ENCODE data around the gene FLNB. TPM values are rescaled to one million over a fixed set of nuclear protein-coding genes. Genes with fewer than 3 reads are reported as not detected.

FLNB gene
- total and polyA plus RNA-seq, 9 of the 15 experiments (the other 6 are each of a cell fraction or from before 2014, with no cell fraction given): 9.4 to 48.1 (median 25.6) TPM

DNA sequence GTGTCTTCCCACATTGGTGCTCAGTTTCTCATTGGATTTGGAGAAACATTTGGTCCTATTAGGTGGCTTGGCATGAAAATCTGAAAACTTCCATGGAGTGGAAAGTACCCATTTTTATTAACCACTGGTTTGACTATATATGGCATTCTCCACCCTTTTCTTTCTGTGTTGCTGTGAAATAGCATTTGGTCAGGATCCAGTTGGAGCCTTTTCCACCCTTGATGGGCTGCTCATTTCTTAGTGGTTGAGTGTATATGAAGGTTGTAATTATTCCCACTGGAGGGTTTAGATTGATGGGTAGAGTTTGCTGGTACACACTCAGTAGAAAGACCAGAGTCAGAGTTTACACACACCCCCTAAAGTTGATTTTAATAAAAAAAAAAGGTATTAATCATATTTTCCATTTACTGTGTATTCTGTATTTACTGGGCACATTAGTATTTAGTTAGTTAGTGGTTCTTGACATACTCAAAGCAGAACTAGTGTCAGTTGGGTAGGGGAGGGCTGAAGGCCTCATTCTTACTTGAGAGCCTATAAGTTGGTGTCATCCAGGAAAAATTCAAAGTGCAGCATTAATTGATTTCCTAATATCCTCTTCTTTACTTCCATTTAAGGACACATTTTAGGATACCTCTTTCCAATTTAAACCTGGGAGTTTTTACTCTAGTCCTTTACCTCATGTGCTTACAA, 69.5 kb downstream of the FLNB start (continued):
- no peak for TF ChIP-seq RBFOX2 (IDR thresholded peaks at IDR 0.05; ENCODE audit: low read depth, low read length)
- no peak for TF ChIP-seq C11orf30 (IDR thresholded peaks at IDR 0.05; ENCODE audit: low read depth)
- TF ChIP-seq, protein P1, sequence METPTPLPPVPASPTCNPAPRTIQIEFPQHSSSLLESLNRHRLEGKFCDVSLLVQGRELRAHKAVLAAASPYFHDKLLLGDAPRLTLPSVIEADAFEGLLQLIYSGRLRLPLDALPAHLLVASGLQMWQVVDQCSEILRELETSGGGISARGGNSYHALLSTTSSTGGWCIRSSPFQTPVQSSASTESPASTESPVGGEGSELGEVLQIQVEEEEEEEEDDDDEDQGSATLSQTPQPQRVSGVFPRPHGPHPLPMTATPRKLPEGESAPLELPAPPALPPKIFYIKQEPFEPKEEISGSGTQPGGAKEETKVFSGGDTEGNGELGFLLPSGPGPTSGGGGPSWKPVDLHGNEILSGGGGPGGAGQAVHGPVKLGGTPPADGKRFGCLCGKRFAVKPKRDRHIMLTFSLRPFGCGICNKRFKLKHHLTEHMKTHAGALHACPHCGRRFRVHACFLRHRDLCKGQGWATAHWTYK (CRISPR knock-in tag; IDR thresholded peaks at IDR 0.05): no peak
- TF ChIP-seq GTF2A2 (tag; IDR thresholded peaks at IDR 0.05): no peak
- TF ChIP-seq, protein P2, sequence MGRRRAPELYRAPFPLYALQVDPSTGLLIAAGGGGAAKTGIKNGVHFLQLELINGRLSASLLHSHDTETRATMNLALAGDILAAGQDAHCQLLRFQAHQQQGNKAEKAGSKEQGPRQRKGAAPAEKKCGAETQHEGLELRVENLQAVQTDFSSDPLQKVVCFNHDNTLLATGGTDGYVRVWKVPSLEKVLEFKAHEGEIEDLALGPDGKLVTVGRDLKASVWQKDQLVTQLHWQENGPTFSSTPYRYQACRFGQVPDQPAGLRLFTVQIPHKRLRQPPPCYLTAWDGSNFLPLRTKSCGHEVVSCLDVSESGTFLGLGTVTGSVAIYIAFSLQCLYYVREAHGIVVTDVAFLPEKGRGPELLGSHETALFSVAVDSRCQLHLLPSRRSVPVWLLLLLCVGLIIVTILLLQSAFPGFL (CRISPR knock-in tag; IDR thresholded peaks at IDR 0.05): no peak
- TF ChIP-seq, protein P3, sequence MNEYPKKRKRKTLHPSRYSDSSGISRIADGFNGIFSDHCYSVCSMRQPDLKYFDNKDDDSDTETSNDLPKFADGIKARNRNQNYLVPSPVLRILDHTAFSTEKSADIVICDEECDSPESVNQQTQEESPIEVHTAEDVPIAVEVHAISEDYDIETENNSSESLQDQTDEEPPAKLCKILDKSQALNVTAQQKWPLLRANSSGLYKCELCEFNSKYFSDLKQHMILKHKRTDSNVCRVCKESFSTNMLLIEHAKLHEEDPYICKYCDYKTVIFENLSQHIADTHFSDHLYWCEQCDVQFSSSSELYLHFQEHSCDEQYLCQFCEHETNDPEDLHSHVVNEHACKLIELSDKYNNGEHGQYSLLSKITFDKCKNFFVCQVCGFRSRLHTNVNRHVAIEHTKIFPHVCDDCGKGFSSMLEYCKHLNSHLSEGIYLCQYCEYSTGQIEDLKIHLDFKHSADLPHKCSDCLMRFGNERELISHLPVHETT (CRISPR knock-in tag; conservative IDR thresholded peaks at IDR 0.05 in 1 of 2, IDR thresholded peaks at IDR 0.05 in 1 of 2): no peak

Data from K562 (cell line).